Neutrophil (primary cell): ENCODE results near the gene CHIC2.

Experiments
- H3K27ac ChIP-seq: fragments of 200-600 bp; sonication (generic); 2 replicates; pipeline ENCODE4 v1.5.1; 2016; ENCODE audit warnings: mild to moderate bottlenecking, moderate library complexity
- H3K27me3 ChIP-seq: fragments of 200-600 bp; sonication (generic); 2 replicates; pipeline ENCODE4 v1.6.0; 2016; ENCODE audit warnings: mild to moderate bottlenecking
- H3K36me3 ChIP-seq: fragments of 200-600 bp; sonication (generic); 2 replicates; pipeline ENCODE4 v1.5.1; 2017
- H3K4me1 ChIP-seq, 2 experiments: fragments of 200-600 bp in 1 of 2; sonication (generic) in 1 of 2; 1 replicate in 1 of 2; 2 replicates in 1 of 2; pipeline versions ENCODE4 v1.5.1 to v1.6.1; 2013 to 2016; ENCODE audit warnings: low read depth in 1 of 2, low read length in 1 of 2, mild to moderate bottlenecking in 1 of 2, moderate library complexity in 1 of 2; ENCODE audit not compliant: control insufficient read depth in 1 of 2, insufficient read depth in 1 of 2
- H3K4me3 ChIP-seq, 2 experiments: fragments of 200-600 bp in 1 of 2; sonication (generic) in 1 of 2; 1 replicate in 1 of 2; 2 replicates in 1 of 2; pipeline ENCODE4 v1.5.1; 2013 to 2016; ENCODE audit warnings: low read depth in 1 of 2, low read length in 1 of 2, mild to moderate bottlenecking in 1 of 2, moderate library complexity in 1 of 2
- H3K9me3 ChIP-seq: fragments of 200-600 bp; sonication (generic); 2 replicates; pipeline ENCODE4 v1.5.1; 2016
- TF ChIP-seq, protein P1 (sequence below): fragments of 200-600 bp; sonication (generic); IDR thresholded peaks from 2 replicates; pipeline ENCODE4 v1.5.1; 2016; ENCODE audit warnings: antibody characterized with exemption

The CHIC2 gene

DNA sequence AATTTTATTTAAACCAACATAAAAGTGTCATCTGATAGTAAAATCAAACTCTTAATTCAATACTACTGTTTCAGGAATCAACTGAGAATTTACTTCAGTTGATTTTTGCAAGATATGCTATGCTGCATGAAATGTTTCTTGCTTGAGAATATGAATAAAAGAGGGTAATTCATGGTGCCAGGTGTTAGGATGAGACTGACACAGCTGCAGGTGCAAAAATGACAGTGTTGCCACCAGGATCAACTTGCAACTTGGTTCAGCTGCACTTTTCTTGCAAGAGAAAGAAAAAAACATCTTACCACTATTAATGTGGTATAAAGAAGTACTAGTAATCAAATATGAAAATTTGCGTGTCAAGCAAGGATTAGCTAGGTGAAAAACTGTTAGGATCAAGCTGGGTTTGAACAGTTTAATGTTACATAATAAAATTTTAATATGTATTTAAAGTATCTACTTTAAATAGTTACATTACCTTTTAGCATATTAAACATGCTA lies 49.7 kb downstream of the CHIC2 start:
- Histone ChIP-seq H3K4me3 (no peak overlapping the region), H3K27ac (no peak overlapping the region), H3K9me3 (no peaks in the 10 kb centered on the region), H3K4me1 (no peaks in the 10 kb centered on the region), H3K27me3 (no peaks in the 10 kb centered on the region), H3K36me3 (peaks cover 30% of the 10 kb centered on the region)
- TF ChIP-seq, protein P1, sequence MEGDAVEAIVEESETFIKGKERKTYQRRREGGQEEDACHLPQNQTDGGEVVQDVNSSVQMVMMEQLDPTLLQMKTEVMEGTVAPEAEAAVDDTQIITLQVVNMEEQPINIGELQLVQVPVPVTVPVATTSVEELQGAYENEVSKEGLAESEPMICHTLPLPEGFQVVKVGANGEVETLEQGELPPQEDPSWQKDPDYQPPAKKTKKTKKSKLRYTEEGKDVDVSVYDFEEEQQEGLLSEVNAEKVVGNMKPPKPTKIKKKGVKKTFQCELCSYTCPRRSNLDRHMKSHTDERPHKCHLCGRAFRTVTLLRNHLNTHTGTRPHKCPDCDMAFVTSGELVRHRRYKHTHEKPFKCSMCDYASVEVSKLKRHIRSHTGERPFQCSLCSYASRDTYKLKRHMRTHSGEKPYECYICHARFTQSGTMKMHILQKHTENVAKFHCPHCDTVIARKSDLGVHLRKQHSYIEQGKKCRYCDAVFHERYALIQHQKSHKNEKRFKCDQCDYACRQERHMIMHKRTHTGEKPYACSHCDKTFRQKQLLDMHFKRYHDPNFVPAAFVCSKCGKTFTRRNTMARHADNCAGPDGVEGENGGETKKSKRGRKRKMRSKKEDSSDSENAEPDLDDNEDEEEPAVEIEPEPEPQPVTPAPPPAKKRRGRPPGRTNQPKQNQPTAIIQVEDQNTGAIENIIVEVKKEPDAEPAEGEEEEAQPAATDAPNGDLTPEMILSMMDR: no peak

DNA sequence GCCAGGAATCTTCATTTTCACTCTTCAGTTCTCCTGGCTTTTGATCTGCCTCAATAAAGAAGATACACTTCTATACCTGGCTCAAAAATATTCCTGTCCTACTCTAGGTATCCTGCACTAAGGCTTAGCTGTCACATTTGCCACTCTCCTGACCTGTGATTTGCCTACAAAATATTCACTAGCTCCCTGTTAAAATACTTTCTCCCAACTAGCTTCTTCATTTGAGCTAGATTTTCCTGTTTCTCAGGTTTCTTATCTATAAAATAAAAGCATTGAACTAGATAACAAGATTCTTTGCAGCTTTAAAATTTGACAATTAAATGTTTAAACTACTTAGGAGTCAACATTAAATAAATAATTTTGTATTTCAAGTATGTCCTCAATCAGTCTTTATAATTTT lies 53.2 kb downstream of the CHIC2 start:
- TF ChIP-seq, protein P1: no peak
- no peaks in the 10 kb centered on the region for H3K4me1 ChIP-seq
- no peak overlapping the region for H3K4me3 ChIP-seq
- H3K9me3 ChIP-seq: no peaks in the 10 kb centered on the region
- no peak overlapping the region for H3K27ac ChIP-seq
- peaks cover 55% of the 10 kb centered on the region for H3K36me3 ChIP-seq
- no peaks in the 10 kb centered on the region for H3K27me3 ChIP-seq

GRCh38 chr4:54006755-54007154 lies 57.6 kb downstream of the CHIC2 start:
- TF ChIP-seq, protein P1: no peak
- Histone ChIP-seq H3K36me3 (peaks cover 36% of the 10 kb centered on the region), H3K27ac (no peak overlapping the region), H3K9me3 (no peaks in the 10 kb centered on the region), H3K4me1 (no peaks in the 10 kb centered on the region), H3K4me3 (no peak overlapping the region), H3K27me3 (no peaks in the 10 kb centered on the region)

- TF ChIP-seq, protein P1: no peak
- H3K4me3 ChIP-seq: no peak overlapping the region
- no peaks in the 10 kb centered on the region for H3K9me3 ChIP-seq
- no peaks in the 10 kb centered on the region for H3K27me3 ChIP-seq
- no peaks in the 10 kb centered on the region for H3K4me1 ChIP-seq
- H3K36me3 ChIP-seq: peaks cover 43% of the 10 kb centered on the region
- no peak overlapping the region for H3K27ac ChIP-seq
Observed at GRCh38 chr4:54005475-54005874, 58.9 kb downstream of the CHIC2 start.

GRCh38 chr4:54004463-54004862 lies 59.9 kb downstream of the CHIC2 start:
- Histone ChIP-seq H3K9me3 (no peaks in the 10 kb centered on the region), H3K27ac (peak overlapping the region; percentile 5), H3K36me3 (peaks cover 38% of the 10 kb centered on the region), H3K4me3 (no peak overlapping the region), H3K27me3 (no peaks in the 10 kb centered on the region), H3K4me1 (no peaks in the 10 kb centered on the region)
- TF ChIP-seq, protein P1: no peak
